Caco-2 (cell line): ENCODE results near the gene FBH1. TPM values are rescaled to one million over a fixed set of nuclear protein-coding genes. Genes with fewer than 3 reads are reported as not detected.

Experiments used
- BruUV-seq: library from RNA; stranded (reverse); fragments of 400-500 nt; replicated peaks from 2 replicates; lab custom pipeline; 2021; lab: Mats Ljungman, UMichigan
- CTCF ChIA-PET: fragments of 300-600 bp; sonication (Branson Sonifier 250); formaldehyde crosslinking; loops from one replicate; lab custom pipeline; 2022; ENCODE audit warnings: antibody characterized with exemption; lab: Charles Lee
- POLR2A ChIA-PET: fragments of 300-600 bp; sonication (Branson Sonifier 250); formaldehyde crosslinking; loops from one replicate; lab custom pipeline; 2022; ENCODE audit warnings: antibody characterized with exemption; lab: Charles Lee
- DNase-seq, 2 experiments: peaks; one replicate each; pipeline versions ENCODE4 v3.0.0 to v3.0.0-alpha.2; 2020 to 2022
- H3K27me3 ChIP-seq: replicated peaks from 2 replicates; pipeline ENCODE4 v1.6.0; 2011; ENCODE audit warnings: low read length; ENCODE audit not compliant: control insufficient read depth, insufficient read depth
- H3K36me3 ChIP-seq: 2 replicates; pipeline ENCODE4 v1.5.1; 2011; ENCODE audit warnings: low read length; ENCODE audit not compliant: control insufficient read depth, insufficient read depth
- H3K4me1 ChIP-seq: fragments of 250-450 bp; sonication (Bioruptor Pico); 2 replicates; pipeline ENCODE4 v1.5.1; 2020; ENCODE audit warnings: mild to moderate bottlenecking
- H3K4me3 ChIP-seq: 2 replicates; pipeline ENCODE4 v1.5.1; 2011; ENCODE audit warnings: low read depth, mild to moderate bottlenecking, control low read depth, low read length
- H3K9me3 ChIP-seq: fragments of 250-450 bp; sonication (Bioruptor Pico); 2 replicates; pipeline ENCODE4 v1.5.1; 2020; ENCODE audit warnings: mild to moderate bottlenecking, moderate library complexity
- H3K27ac Mint-ChIP-seq: one replicate; pipeline ENCODE4 v1.8.0; 2022; ENCODE audit warnings: mixed read lengths; ENCODE audit not compliant: unreplicated experiment
- H3K27me3 Mint-ChIP-seq: one replicate; pipeline ENCODE4 v1.8.0; 2022; ENCODE audit warnings: mixed read lengths; ENCODE audit not compliant: insufficient read depth, unreplicated experiment
- H3K36me3 Mint-ChIP-seq: one replicate; pipeline ENCODE4 v1.8.0; 2022; ENCODE audit warnings: mild to moderate bottlenecking, mixed read lengths; ENCODE audit not compliant: insufficient read depth, unreplicated experiment
- H3K4me1 Mint-ChIP-seq: one replicate; pipeline ENCODE4 v1.8.0; 2022; ENCODE audit warnings: low read depth, mixed read lengths; ENCODE audit not compliant: unreplicated experiment
- H3K4me3 Mint-ChIP-seq: one replicate; pipeline ENCODE4 v1.8.0; 2022; ENCODE audit warnings: mild to moderate bottlenecking, moderate library complexity, mixed read lengths; ENCODE audit not compliant: unreplicated experiment
- H3K9me3 Mint-ChIP-seq: one replicate; pipeline ENCODE4 v1.8.0; 2022; ENCODE audit warnings: mixed read lengths; ENCODE audit not compliant: unreplicated experiment
- CTCF ChIP-seq, 2 experiments: fragments of 200-600 bp in 1 of 2; IDR thresholded peaks; 1 replicate in 1 of 2; 2 replicates in 1 of 2; pipeline versions ENCODE4 v1.5.1 to v1.8.0; 2011 to 2022; ENCODE audit warnings: antibody characterized with exemption in 1 of 2, control low read depth in 1 of 2, inconsistent platforms in 1 of 2, low read depth in 1 of 2, low read length in 1 of 2, mild to moderate bottlenecking in 1 of 2, moderate library complexity in 1 of 2; ENCODE audit not compliant: insufficient read depth in 1 of 2, severe bottlenecking in 1 of 2, unreplicated experiment in 1 of 2
- intact Hi-C: fragments of 100-400 bp; cut with micrococcal nuclease; formaldehyde crosslinking; loops from one replicate; pipeline ENCODE4 v1.10.0; 2022; ENCODE audit not compliant: unreplicated experiment
- total RNA-seq: library from RNA; stranded (reverse); gene quantifications from 2 replicates; pipeline ENCODE4 v1.2.3, GENCODE V29; 2022

Gene FBH1
- total RNA-seq, 1 experiment from 2014 or later, result 83.3 TPM

- intact Hi-C loops, result no loop called here
- no peak overlapping the region for H3K4me3 Mint-ChIP-seq
- Histone ChIP-seq H3K36me3 (peaks cover 2% of the 10 kb centered on the region; the same call in 1 of the 2 replicates), H3K9me3 (peaks cover 4% of the 10 kb centered on the region; the same call in 1 of the 2 replicates), H3K4me1 (no peaks in the 10 kb centered on the region), H3K4me3 (no peak overlapping the region), H3K27me3 (no peaks in the 10 kb centered on the region)
- ChIA-PET POLR2A (no interaction called here), CTCF (no interaction called here)
- H3K27me3 Mint-ChIP-seq, result no peaks in the 10 kb centered on the region
- H3K27ac Mint-ChIP-seq, result no peak overlapping the region
- H3K36me3 Mint-ChIP-seq, result peaks cover 68% of the 10 kb centered on the region
- peaks cover 14% of the 10 kb centered on the region for H3K9me3 Mint-ChIP-seq
- no peak for TF ChIP-seq CTCF (IDR thresholded peaks at IDR 0.05; ENCODE audit: insufficient read depth in 1 of 2, low read depth in 1 of 2, low read length in 1 of 2, severe bottlenecking in 1 of 2, unreplicated experiment in 1 of 2)
- no TSS peak for BruUV-seq
- no peak for DNase-seq
- peaks cover 27% of the 10 kb centered on the region for H3K4me1 Mint-ChIP-seq
Observed at GRCh38 chr10:5895365-5895764, 5.3 kb downstream of the FBH1 start.

- POLR2A ChIA-PET, result no interaction called here
- no peaks in the 10 kb centered on the region for H3K27me3 Mint-ChIP-seq
- Histone ChIP-seq H3K4me1 (no peaks in the 10 kb centered on the region), H3K27me3 (no peaks in the 10 kb centered on the region), H3K36me3 (peaks cover 2% of the 10 kb centered on the region; the same call in 1 of the 2 replicates), H3K9me3 (peaks cover 4% of the 10 kb centered on the region; the same call in 1 of the 2 replicates), H3K4me3 (no peak overlapping the region)
- CTCF ChIA-PET, result no interaction called here
- H3K4me1 Mint-ChIP-seq, result peaks cover 24% of the 10 kb centered on the region
- H3K27ac Mint-ChIP-seq, result no peak overlapping the region
- H3K4me3 Mint-ChIP-seq, result no peak overlapping the region
- intact Hi-C loops, result no loop called here
- peaks cover 63% of the 10 kb centered on the region for H3K36me3 Mint-ChIP-seq
- H3K9me3 Mint-ChIP-seq, result peaks cover 14% of the 10 kb centered on the region
- no peak for DNase-seq
- TF ChIP-seq CTCF (IDR thresholded peaks at IDR 0.05; ENCODE audit: insufficient read depth in 1 of 2, low read depth in 1 of 2, low read length in 1 of 2, severe bottlenecking in 1 of 2, unreplicated experiment in 1 of 2), result no peak
- BruUV-seq, result no TSS peak
Observed at GRCh38 chr10:5895804-5896203, 5.8 kb downstream of the FBH1 start.

GRCh38 chr10:5896208-5897052 is 6.4 kb downstream of the FBH1 start:
- Mint-ChIP-seq H3K36me3 (peaks cover 60% of the 10 kb centered on the region), H3K9me3 (peaks cover 14% of the 10 kb centered on the region), H3K4me1 (peaks cover 18% of the 10 kb centered on the region), H3K27me3 (no peaks in the 10 kb centered on the region), H3K27ac (no peak overlapping the region), H3K4me3 (no peak overlapping the region)
- H3K9me3 ChIP-seq, result peaks cover 4% of the 10 kb centered on the region; the same call in 1 of the 2 replicates
- intact Hi-C loops, result no loop called here
- no peak for TF ChIP-seq CTCF (IDR thresholded peaks at IDR 0.05; ENCODE audit: insufficient read depth in 1 of 2, low read depth in 1 of 2, low read length in 1 of 2, severe bottlenecking in 1 of 2, unreplicated experiment in 1 of 2)
- no peak overlapping the region for H3K4me3 ChIP-seq
- H3K36me3 ChIP-seq, result peaks cover 2% of the 10 kb centered on the region; the same call in 1 of the 2 replicates
- H3K4me1 ChIP-seq, result no peaks in the 10 kb centered on the region
- no peaks in the 10 kb centered on the region for H3K27me3 ChIP-seq
- no TSS peak for BruUV-seq
- CTCF ChIA-PET, result no interaction called here
- DNase-seq, result no peak
- POLR2A ChIA-PET, result no interaction called here
